A549 (cell line): ENCODE results near the gene PIK3CD. TPM values are rescaled to one million over a fixed set of nuclear protein-coding genes. Genes with fewer than 3 reads are reported as not detected.

Source experiments
- ATAC-seq, 2 experiments: fragments of 200-7000 bp in 1 of 2; fragments of >200 bp in 1 of 2; cut with Nextera tagmentation in 1 of 2; cut with Tn5 transposase in 1 of 2; 3 replicates each; pipeline versions ENCODE4 v1.8.0 to v1.9.1; 2018 to 2020; ENCODE audit warnings: mild to moderate bottlenecking in 1 of 2, moderate library complexity in 1 of 2
- CTCF ChIA-PET: fragments of 300-600 bp; sonication (Branson Sonifier 250); formaldehyde crosslinking; extraction: SDS; loops from one replicate; lab custom pipeline; 2021; ENCODE audit warnings: antibody characterized with exemption, inconsistent platforms; lab: Yijun Ruan, JAX
- POLR2A ChIA-PET: fragments of 350-600 bp; formaldehyde crosslinking; extraction: SDS; loops from one replicate; lab custom pipeline; 2021; ENCODE audit warnings: antibody characterized with exemption, inconsistent platforms; lab: Yijun Ruan, JAX
- DNase-seq, 2 experiments: peaks; one replicate each; pipeline versions ENCODE4 v3.0.0 to v3.0.0-alpha.2; 2011 to 2016; ENCODE audit warnings: low read depth in 1 of 2, low spot score in 1 of 2
- FAIRE-seq: peaks from 2 replicates; lab custom pipeline; 2011; peaks lifted over from hg19 to GRCh38; lab: Jason Lieb, UNC
- H3K27ac ChIP-seq, 2 experiments: fragments of >200 bp; sonication (Bioruptor Twin); formaldehyde crosslinking; 3 replicates each; pipeline ENCODE4 v1.5.1; 2016 to 2017
- H3K4me1 ChIP-seq: fragments of >200 bp; sonication (Bioruptor Twin); formaldehyde crosslinking; 3 replicates; pipeline ENCODE4 v1.6.1; 2016
- H3K4me2 ChIP-seq: fragments of >200 bp; sonication (Bioruptor Twin); formaldehyde crosslinking; 3 replicates; pipeline ENCODE4 v1.6.1; 2016
- H3K4me3 ChIP-seq: fragments of >200 bp; sonication (Bioruptor Twin); formaldehyde crosslinking; 3 replicates; pipeline ENCODE4 v1.5.1; 2016
- H3K9me3 ChIP-seq: fragments of >200 bp; sonication (Bioruptor Twin); formaldehyde crosslinking; 3 replicates; pipeline ENCODE4 v1.6.1; 2016
- CBX8 ChIP-seq: fragments of 200-600 bp; sonication (generic); IDR thresholded peaks from 2 replicates; pipeline ENCODE4 v1.6.1; 2016
- EHF ChIP-seq: fragments of 250-450 bp; sonication (Bioruptor Pico); IDR thresholded peaks from 2 replicates; pipeline ENCODE4 v1.5.0; 2020; ENCODE audit warnings: mild to moderate bottlenecking
- EP300 ChIP-seq, 2 experiments: fragments of >200 bp; sonication (Bioruptor Twin); formaldehyde crosslinking; IDR thresholded peaks; 2 replicates in 1 of 2; 3 replicates in 1 of 2; pipeline ENCODE4 v1.6.1; 2016 to 2017
- ESRRA ChIP-seq: fragments of 150-350 bp; IDR thresholded peaks from 2 replicates; pipeline ENCODE4 v1.6.1; 2014; ENCODE audit warnings: mild to moderate bottlenecking, low read length, borderline replicate concordance
- FOSB ChIP-seq: fragments of 250-450 bp; sonication (Bioruptor Pico); IDR thresholded peaks from 2 replicates; pipeline ENCODE4 v1.5.0; 2020; ENCODE audit warnings: mild to moderate bottlenecking, moderate library complexity
- FOSL2 ChIP-seq, 2 experiments: fragments of 450-650 bp in 1 of 2; fragments of >200 bp in 1 of 2; sonication (Bioruptor Twin) in 1 of 2; formaldehyde crosslinking; IDR thresholded peaks; 2 replicates each; pipeline versions ENCODE4 v1.5.0 to v1.6.1; 2016 to 2020; ENCODE audit warnings: mild to moderate bottlenecking in 1 of 2, moderate library complexity in 1 of 2
- FOXS1 ChIP-seq: fragments of 250-450 bp; sonication (Bioruptor Pico); IDR thresholded peaks from 2 replicates; pipeline ENCODE4 v1.5.0; 2020; ENCODE audit warnings: mild to moderate bottlenecking, moderate library complexity
- HDAC2 ChIP-seq: fragments of 200-600 bp; sonication (generic); IDR thresholded peaks from 2 replicates; pipeline ENCODE4 v1.6.1; 2016
- HEYL ChIP-seq: fragments of 250-450 bp; sonication (Bioruptor Pico); IDR thresholded peaks from 2 replicates; pipeline ENCODE4 v1.8.0; 2021; ENCODE audit warnings: mild to moderate bottlenecking, moderate library complexity
- HOXB5 ChIP-seq: fragments of 250-450 bp; sonication (Bioruptor Pico); IDR thresholded peaks from 2 replicates; pipeline ENCODE4 v1.5.0; 2020; ENCODE audit warnings: mild to moderate bottlenecking, moderate library complexity
- JUN ChIP-seq, 2 experiments: fragments of >200 bp; sonication (Bioruptor Twin); formaldehyde crosslinking; IDR thresholded peaks; 2 replicates in 1 of 2; 3 replicates in 1 of 2; pipeline ENCODE4 v1.6.1; 2016 to 2017
- JUNB ChIP-seq: fragments of >200 bp; sonication (Bioruptor Twin); formaldehyde crosslinking; IDR thresholded peaks from 2 replicates; pipeline ENCODE4 v1.6.1; 2016
- KDM1A ChIP-seq: fragments of 200-600 bp; sonication (generic); IDR thresholded peaks from 2 replicates; pipeline ENCODE4 v1.6.1; 2016; ENCODE audit warnings: low read depth, mild to moderate bottlenecking
- KDM5A ChIP-seq: fragments of 200-600 bp; sonication (generic); IDR thresholded peaks from 2 replicates; pipeline ENCODE4 v1.6.1; 2016; ENCODE audit warnings: antibody characterized with exemption, mild to moderate bottlenecking
- NFE2L2 ChIP-seq: fragments of 150-350 bp; conservative IDR thresholded peaks from 2 replicates; pipeline ENCODE4 v1.6.1; 2014; ENCODE audit warnings: low read length
- NR3C1 ChIP-seq: fragments of >200 bp; sonication (Bioruptor Twin); formaldehyde crosslinking; IDR thresholded peaks from 3 replicates; pipeline ENCODE4 v1.6.1; 2017
- PHF8 ChIP-seq: fragments of 200-600 bp; sonication (generic); IDR thresholded peaks from 2 replicates; pipeline ENCODE4 v1.6.1; 2016; ENCODE audit warnings: low read depth, mild to moderate bottlenecking, antibody characterized with exemption, moderate library complexity, borderline replicate concordance
- POLR2A ChIP-seq: IDR thresholded peaks from 2 replicates; pipeline ENCODE4 v1.6.1; 2012; ENCODE audit warnings: mild to moderate bottlenecking, low read length
- POLR2AphosphoS2 ChIP-seq: conservative IDR thresholded peaks from 2 replicates; pipeline ENCODE4 v1.6.1; 2012; ENCODE audit warnings: low read length, improper control_type of control experiment, inconsistent platforms
- RCOR1 ChIP-seq: fragments of 150-350 bp; IDR thresholded peaks from 2 replicates; pipeline ENCODE4 v1.6.1; 2014; ENCODE audit warnings: antibody characterized with exemption, low read length, low read depth
- SREBF2 ChIP-seq: fragments of 450-650 bp; IDR thresholded peaks from 2 replicates; pipeline ENCODE4 v1.6.1; 2014; ENCODE audit warnings: mild to moderate bottlenecking, moderate library complexity
- TP53 ChIP-seq: fragments of 250-450 bp; sonication (Bioruptor Pico); IDR thresholded peaks from 2 replicates; pipeline ENCODE4 v1.5.0; 2021; ENCODE audit warnings: mild to moderate bottlenecking, moderate library complexity
- ZNF302 ChIP-seq: fragments of 250-450 bp; sonication (Bioruptor Pico); IDR thresholded peaks from 2 replicates; pipeline ENCODE4 v1.9.0; 2021; ENCODE audit warnings: inconsistent platforms, mild to moderate bottlenecking, moderate library complexity
- ZSCAN20 ChIP-seq: fragments of 250-450 bp; sonication (Bioruptor Pico); IDR thresholded peaks from 2 replicates; pipeline ENCODE4 v1.8.0; 2022; ENCODE audit warnings: mild to moderate bottlenecking, moderate library complexity
- WGBS: methylation state at CpG from one replicate; pipeline ENCODE4 v1.1.6; 2017; ENCODE audit errors: missing lambda C conversion rate; 5-methylcytosine and 5-hydroxymethylcytosine counted together
- polyA plus RNA-seq, 4 experiments: library from polyadenylated mRNA; depleted of rRNA in 3 of 4; stranded (reverse); fragments of >200 nt; fragmentation: RNase III in 1 of 4; extraction: RNeasy Plus Mini Kit Qiagen cat#74134 plus additional on column Dnase treatment in 1 of 4; gene quantifications; 2 replicates in 3 of 4; 3 replicates in 1 of 4; pipeline ENCODE4 v1.2.3, GENCODE V29; 2011 to 2017
- TF ChIP-seq, protein P1 (sequence below): fragments of >200 bp; sonication (Bioruptor Twin); formaldehyde crosslinking; IDR thresholded peaks from 3 replicates; pipeline ENCODE4 v1.5.1; 2016
- TF ChIP-seq, protein P2 (sequence below): fragments of 200-600 bp; sonication (generic); IDR thresholded peaks from 2 replicates; pipeline ENCODE4 v1.6.1; 2016; ENCODE audit warnings: antibody characterized with exemption, mild to moderate bottlenecking, moderate library complexity
- TF ChIP-seq, protein P3 (sequence below): fragments of 250-450 bp; sonication (Bioruptor Pico); IDR thresholded peaks from 2 replicates; pipeline ENCODE4 v1.5.0; 2021; ENCODE audit warnings: mild to moderate bottlenecking, moderate library complexity, borderline replicate concordance
- TF ChIP-seq, protein P4 (sequence below): fragments of 450-650 bp; IDR thresholded peaks from 2 replicates; pipeline ENCODE4 v1.6.1; 2014; ENCODE audit warnings: antibody characterized with exemption
- TF ChIP-seq, protein P5 (sequence below): fragments of >200 bp; sonication (Bioruptor Twin); formaldehyde crosslinking; IDR thresholded peaks from 3 replicates; pipeline ENCODE4 v1.6.1; 2016

PIK3CD gene
- polyA plus RNA-seq, 2 of the 4 experiments (the other 2 are of a cell fraction), result 2.4 to 3.5 TPM

DNA sequence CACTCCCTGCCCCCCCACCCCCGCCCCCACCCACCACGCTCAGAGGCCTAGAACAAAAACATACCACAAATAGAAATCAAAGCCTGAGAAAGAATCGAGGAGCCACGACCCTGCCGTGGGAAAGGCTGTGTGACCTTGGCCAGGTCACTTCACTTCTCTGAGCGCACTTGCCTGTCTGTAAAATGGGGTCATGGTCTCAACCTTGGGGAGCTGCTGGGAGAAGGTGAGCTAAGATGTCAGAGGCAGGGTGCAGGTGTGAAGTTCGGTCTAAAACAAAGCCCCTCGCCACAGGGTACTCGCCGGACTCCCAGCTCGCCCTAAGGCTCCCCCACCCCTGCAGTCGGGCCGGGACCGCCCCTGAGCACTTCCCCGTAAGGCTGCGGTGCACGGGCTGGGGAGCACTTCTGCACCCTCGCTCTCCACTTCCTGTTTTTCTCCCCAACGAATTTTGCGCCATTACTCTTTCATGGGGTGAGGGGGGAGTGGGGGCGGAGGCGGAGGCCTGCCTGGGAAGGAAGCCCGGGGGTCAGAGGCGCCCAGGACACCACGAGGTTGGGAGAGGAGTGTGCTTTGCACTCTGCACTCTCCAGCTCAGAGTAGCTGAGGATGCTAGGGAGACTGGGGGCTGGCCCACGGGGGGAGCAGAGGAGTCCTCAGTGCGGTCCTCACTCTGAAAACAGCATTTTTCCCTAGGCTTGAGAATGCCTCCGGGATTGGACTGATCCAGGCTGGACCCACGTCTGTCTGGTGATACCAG lies 21.9 kb upstream of the PIK3CD start:
- 76% methylated on average over 23 of the region's 29 CpGs for WGBS
- ATAC-seq (no peak), FAIRE-seq (no peak), DNase-seq (no peak)
- CTCF ChIA-PET, result interaction anchor here (1.1 kb wide), 1 partner anchor 14 kb away, joined by 4 read pairs; no protein-coding TSS in a partner anchor
- Histone ChIP-seq H3K4me3 (no peak overlapping the region), H3K4me1 (no peaks in the 10 kb centered on the region), H3K9me3 (no peaks in the 10 kb centered on the region), H3K27ac (no peak overlapping the region), H3K4me2 (no peak overlapping the region)
- POLR2A ChIA-PET, result no interaction called here
- TF ChIP-seq POLR2AphosphoS2, result no peak
- no peak for TF ChIP-seq KDM5A
- no peak for TF ChIP-seq FOSB (CRISPR knock-in tag)
- TF ChIP-seq NR3C1, result no peak
- no peak for TF ChIP-seq HOXB5 (CRISPR knock-in tag)
- no peak for TF ChIP-seq KDM1A
- TF ChIP-seq TP53 (CRISPR knock-in tag), result no peak
- TF ChIP-seq FOXS1 (CRISPR knock-in tag), result no peak
- TF ChIP-seq ESRRA, result no peak
- TF ChIP-seq JUN (IDR thresholded peaks at IDR 0.05), result no peak
- TF ChIP-seq HDAC2, result no peak
- no peak for TF ChIP-seq EHF
- TF ChIP-seq, protein P1, sequence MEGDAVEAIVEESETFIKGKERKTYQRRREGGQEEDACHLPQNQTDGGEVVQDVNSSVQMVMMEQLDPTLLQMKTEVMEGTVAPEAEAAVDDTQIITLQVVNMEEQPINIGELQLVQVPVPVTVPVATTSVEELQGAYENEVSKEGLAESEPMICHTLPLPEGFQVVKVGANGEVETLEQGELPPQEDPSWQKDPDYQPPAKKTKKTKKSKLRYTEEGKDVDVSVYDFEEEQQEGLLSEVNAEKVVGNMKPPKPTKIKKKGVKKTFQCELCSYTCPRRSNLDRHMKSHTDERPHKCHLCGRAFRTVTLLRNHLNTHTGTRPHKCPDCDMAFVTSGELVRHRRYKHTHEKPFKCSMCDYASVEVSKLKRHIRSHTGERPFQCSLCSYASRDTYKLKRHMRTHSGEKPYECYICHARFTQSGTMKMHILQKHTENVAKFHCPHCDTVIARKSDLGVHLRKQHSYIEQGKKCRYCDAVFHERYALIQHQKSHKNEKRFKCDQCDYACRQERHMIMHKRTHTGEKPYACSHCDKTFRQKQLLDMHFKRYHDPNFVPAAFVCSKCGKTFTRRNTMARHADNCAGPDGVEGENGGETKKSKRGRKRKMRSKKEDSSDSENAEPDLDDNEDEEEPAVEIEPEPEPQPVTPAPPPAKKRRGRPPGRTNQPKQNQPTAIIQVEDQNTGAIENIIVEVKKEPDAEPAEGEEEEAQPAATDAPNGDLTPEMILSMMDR, result no peak
- TF ChIP-seq NFE2L2, result no peak
- no peak for TF ChIP-seq ZSCAN20 (CRISPR knock-in tag)
- no peak for TF ChIP-seq ZNF302 (CRISPR knock-in tag)
- TF ChIP-seq, protein P2, sequence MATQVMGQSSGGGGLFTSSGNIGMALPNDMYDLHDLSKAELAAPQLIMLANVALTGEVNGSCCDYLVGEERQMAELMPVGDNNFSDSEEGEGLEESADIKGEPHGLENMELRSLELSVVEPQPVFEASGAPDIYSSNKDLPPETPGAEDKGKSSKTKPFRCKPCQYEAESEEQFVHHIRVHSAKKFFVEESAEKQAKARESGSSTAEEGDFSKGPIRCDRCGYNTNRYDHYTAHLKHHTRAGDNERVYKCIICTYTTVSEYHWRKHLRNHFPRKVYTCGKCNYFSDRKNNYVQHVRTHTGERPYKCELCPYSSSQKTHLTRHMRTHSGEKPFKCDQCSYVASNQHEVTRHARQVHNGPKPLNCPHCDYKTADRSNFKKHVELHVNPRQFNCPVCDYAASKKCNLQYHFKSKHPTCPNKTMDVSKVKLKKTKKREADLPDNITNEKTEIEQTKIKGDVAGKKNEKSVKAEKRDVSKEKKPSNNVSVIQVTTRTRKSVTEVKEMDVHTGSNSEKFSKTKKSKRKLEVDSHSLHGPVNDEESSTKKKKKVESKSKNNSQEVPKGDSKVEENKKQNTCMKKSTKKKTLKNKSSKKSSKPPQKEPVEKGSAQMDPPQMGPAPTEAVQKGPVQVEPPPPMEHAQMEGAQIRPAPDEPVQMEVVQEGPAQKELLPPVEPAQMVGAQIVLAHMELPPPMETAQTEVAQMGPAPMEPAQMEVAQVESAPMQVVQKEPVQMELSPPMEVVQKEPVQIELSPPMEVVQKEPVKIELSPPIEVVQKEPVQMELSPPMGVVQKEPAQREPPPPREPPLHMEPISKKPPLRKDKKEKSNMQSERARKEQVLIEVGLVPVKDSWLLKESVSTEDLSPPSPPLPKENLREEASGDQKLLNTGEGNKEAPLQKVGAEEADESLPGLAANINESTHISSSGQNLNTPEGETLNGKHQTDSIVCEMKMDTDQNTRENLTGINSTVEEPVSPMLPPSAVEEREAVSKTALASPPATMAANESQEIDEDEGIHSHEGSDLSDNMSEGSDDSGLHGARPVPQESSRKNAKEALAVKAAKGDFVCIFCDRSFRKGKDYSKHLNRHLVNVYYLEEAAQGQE, result no peak
- no peak for TF ChIP-seq JUNB
- TF ChIP-seq EP300 (IDR thresholded peaks at IDR 0.05), result no peak

DNA sequence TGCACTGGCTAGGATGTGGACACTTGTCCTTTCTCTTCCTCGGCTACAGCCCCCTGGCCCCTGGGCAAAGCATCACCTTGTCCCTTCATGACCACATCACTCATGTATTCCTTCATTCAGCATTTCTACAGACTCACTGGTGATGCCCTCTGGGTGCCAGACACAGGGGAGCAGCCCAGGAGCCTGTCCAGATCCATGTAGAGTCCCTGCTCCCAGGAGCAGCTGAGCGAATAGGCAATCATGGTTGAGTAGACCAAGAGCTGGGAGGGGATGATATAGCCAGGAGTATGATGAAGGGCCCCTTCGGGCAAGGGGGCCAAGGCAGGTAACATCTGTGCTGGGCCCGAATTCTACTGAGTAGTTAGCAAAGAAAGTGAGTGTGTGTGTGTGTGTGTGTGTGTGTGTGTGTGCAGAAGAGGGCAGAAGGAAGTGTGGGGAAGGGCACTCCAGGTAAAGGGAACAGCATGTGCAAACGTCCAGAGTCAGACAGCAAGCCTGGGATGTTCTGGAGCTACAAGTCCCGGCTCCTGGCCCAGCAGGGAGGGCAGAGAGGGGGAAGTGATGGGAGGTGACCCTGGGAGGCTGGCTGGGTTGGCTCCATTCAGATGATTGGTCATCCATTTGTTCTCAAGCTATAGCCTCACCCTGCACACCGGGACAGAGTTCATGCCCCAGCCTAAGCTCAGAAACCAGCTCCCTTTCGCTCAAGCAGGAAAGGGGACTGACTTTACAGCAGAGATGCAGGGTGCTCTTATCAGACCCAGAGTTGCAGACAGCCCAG lies 21.0 kb upstream of the PIK3CD start:
- ChIA-PET CTCF (interaction anchor here (0.9 to 1.2 kb wide), 4 partner anchors 10 to 89 kb away, joined by 3 to 4 read pairs (median 3); no protein-coding TSS in a partner anchor), POLR2A (no interaction called here)
- Histone ChIP-seq H3K4me3 (no peak overlapping the region), H3K4me2 (no peak overlapping the region), H3K9me3 (no peaks in the 10 kb centered on the region)
- DNase-seq, result no peak
- WGBS, result 55% methylated on average over 8 of the region's 8 CpGs
- FAIRE-seq, result no peak
- TF ChIP-seq, protein P3, sequence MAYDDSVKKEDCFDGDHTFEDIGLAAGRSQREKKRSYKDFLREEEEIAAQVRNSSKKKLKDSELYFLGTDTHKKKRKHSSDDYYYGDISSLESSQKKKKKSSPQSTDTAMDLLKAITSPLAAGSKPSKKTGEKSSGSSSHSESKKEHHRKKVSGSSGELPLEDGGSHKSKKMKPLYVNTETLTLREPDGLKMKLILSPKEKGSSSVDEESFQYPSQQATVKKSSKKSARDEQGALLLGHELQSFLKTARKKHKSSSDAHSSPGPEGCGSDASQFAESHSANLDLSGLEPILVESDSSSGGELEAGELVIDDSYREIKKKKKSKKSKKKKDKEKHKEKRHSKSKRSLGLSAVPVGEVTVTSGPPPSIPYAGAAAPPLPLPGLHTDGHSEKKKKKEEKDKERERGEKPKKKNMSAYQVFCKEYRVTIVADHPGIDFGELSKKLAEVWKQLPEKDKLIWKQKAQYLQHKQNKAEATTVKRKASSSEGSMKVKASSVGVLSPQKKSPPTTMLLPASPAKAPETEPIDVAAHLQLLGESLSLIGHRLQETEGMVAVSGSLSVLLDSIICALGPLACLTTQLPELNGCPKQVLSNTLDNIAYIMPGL, result no peak
- TF ChIP-seq POLR2A, result no peak
- TF ChIP-seq, protein P4, sequence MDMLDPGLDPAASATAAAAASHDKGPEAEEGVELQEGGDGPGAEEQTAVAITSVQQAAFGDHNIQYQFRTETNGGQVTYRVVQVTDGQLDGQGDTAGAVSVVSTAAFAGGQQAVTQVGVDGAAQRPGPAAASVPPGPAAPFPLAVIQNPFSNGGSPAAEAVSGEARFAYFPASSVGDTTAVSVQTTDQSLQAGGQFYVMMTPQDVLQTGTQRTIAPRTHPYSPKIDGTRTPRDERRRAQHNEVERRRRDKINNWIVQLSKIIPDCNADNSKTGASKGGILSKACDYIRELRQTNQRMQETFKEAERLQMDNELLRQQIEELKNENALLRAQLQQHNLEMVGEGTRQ, result no peak
- no peak for TF ChIP-seq SREBF2
- TF ChIP-seq FOSL2 (IDR thresholded peaks at IDR 0.05), result no peak
- no peak for TF ChIP-seq FOSL2 (CRISPR knock-in tag; IDR thresholded peaks at IDR 0.05)
- TF ChIP-seq, protein P5, sequence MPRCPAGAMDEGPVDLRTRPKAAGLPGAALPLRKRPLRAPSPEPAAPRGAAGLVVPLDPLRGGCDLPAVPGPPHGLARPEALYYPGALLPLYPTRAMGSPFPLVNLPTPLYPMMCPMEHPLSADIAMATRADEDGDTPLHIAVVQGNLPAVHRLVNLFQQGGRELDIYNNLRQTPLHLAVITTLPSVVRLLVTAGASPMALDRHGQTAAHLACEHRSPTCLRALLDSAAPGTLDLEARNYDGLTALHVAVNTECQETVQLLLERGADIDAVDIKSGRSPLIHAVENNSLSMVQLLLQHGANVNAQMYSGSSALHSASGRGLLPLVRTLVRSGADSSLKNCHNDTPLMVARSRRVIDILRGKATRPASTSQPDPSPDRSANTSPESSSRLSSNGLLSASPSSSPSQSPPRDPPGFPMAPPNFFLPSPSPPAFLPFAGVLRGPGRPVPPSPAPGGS, result no peak
- TF ChIP-seq EP300 (IDR thresholded peaks at IDR 0.05), result no peak
- TF ChIP-seq POLR2AphosphoS2, result no peak
- no peak for TF ChIP-seq RCOR1
- no peak for TF ChIP-seq HEYL
- no peak for TF ChIP-seq CBX8
- no peak for TF ChIP-seq PHF8
- TF ChIP-seq, all 56 proteins: peak for 0
- Histone ChIP-seq H3K4me1 (no peaks in the 10 kb centered on the region), H3K27ac (no peak overlapping the region)
- ATAC-seq, result no peak
